ENCODE measurements around the gene SIRT5. TPM values are rescaled to one million over a fixed set of nuclear protein-coding genes. Genes with fewer than 3 reads are reported as not detected.

Gene SIRT5
- total RNA-seq, 1 donor from 2014 or later: 12.4 TPM

DNA sequence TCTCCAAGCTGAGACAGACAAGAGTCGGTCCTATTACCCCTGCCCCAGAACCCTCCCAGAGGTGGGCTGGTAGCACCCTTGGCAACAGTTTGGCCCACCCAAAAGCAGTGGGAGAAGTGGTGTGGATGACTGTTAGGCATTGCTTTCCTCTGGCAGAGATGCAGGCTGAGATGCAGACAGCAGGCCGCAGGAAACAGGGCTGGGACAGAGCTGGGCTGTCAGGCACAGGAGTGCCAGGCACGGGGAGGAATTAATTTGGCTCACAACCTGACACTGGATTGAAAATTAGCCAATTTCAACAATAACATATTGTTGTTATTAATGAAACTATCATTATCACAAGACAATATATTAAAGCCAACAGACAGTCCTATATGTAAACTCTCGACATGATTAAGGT lies 15.7 kb upstream of the SIRT5 start:
- ATAC-seq (ENCODE audit: low read depth) (no peak), DNase-seq (no peak)
- H3K36me3 Mint-ChIP-seq (ENCODE audit: low read depth): no peaks in the 10 kb centered on the region
- POLR2A ChIA-PET: interaction anchor here (0.6 kb wide), 1 partner anchor 10 kb away, joined by 15 read pairs; no protein-coding TSS in a partner anchor
- no peak for TF ChIP-seq CTCF (IDR thresholded peaks at IDR 0.05)
- CTCF ChIA-PET: no interaction called here
- H3K4me3 Mint-ChIP-seq: no peak overlapping the region
- peaks cover under 1% of the 10 kb centered on the region for H3K9me3 Mint-ChIP-seq
- intact Hi-C loops (cut with micrococcal nuclease): no loop called here
- H3K27me3 Mint-ChIP-seq: no peaks in the 10 kb centered on the region
- H3K4me1 Mint-ChIP-seq: no peaks in the 10 kb centered on the region
- no peak overlapping the region for H3K27ac Mint-ChIP-seq

DNA sequence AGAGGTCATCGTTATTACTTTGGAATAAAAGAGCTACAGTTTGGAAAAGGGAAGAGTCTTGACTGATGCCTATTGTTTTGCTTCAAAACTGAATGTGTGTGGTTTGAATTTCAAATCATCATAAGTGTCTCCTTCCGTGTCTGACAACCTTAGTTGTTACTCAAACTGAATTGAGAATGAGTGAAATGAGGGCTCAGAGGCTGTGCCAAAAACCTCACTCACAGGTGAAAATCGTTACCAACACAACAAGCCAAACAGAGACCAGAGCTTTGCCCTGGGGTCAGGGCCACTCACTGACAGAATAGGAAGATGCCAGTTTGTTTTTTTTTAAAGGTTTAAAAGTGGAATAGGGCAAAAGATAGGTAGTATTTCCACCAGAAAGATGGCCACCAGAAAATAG lies 15.2 kb upstream of the SIRT5 start:
- ChIA-PET CTCF (no interaction called here), POLR2A (no interaction called here)
- Mint-ChIP-seq H3K27me3 (no peaks in the 10 kb centered on the region), H3K9me3 (no peaks in the 10 kb centered on the region), H3K27ac (no peak overlapping the region), H3K36me3 (ENCODE audit: low read depth) (no peaks in the 10 kb centered on the region), H3K4me3 (no peak overlapping the region), H3K4me1 (no peaks in the 10 kb centered on the region)
- no peak for DNase-seq
- intact Hi-C loops (cut with micrococcal nuclease): no loop called here
- no peak for ATAC-seq (ENCODE audit: low read depth)
- no peak for TF ChIP-seq CTCF (IDR thresholded peaks at IDR 0.05)

DNA sequence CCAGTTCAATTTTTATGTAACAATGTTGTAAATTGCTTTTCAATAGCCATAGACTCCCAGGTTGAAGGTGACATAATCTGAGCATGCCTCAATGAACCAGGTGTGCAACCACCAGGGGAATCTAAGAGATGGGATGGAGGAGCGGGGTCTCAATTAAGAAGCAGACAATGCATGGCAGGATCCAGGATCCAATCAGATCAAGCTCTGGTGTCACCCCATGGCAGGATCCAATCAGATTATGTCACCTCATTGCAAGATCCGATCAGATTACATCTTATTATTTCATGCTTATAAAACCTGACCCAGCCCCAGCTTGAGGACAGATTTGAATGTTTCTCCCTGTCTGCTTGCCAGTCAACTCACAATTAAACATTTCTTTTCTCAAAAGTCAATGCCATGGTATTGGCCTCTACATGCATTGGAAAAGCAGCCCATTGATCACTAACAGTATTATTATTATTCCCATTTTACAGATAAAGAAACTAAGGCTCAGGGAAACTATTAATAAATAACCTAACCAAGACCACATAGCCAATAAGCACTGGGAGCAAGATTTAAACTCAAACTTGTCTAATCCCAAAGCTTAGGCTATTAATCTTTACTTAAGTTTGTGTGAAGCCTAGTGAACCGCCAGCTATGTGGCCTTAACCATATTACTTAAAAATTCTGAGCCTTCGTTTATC lies 14.3 kb upstream of the SIRT5 start:
- TF ChIP-seq CTCF (IDR thresholded peaks at IDR 0.05): no peak
- intact Hi-C loops (cut with micrococcal nuclease): no loop called here
- POLR2A ChIA-PET: interaction anchor here (2.2 kb wide), 1 partner anchor 15 kb away, joined by 6 read pairs; the partner anchor contains the start of gene SIRT5
- Mint-ChIP-seq H3K36me3 (ENCODE audit: low read depth) (no peaks in the 10 kb centered on the region), H3K4me3 (no peak overlapping the region), H3K27me3 (peaks cover 4% of the 10 kb centered on the region), H3K27ac (no peak overlapping the region), H3K9me3 (no peaks in the 10 kb centered on the region), H3K4me1 (no peaks in the 10 kb centered on the region)
- CTCF ChIA-PET: no interaction called here
- no peak for DNase-seq
- no peak for ATAC-seq (ENCODE audit: low read depth)

DNA sequence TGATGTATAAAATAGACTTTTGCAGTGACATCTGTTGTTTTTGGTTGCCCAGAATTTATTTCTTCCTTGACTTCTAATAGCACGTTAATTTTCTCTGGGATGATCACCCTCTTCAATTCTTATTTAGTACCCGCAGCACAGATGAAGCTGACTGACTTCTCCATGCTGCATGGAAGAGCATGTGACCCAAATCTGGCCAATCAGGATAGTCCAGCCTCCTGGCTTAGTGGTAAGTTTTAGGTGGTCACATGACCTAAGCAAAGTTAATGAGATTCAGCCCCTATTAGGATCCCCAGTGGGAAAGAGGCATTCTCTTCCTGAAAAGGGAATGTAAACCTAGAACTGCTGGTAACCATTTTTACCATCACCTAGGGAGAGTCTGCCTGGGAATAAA lies 13.8 kb upstream of the SIRT5 start:
- H3K36me3 Mint-ChIP-seq (ENCODE audit: low read depth): no peaks in the 10 kb centered on the region
- DNase-seq (no peak), ATAC-seq (ENCODE audit: low read depth) (no peak)
- no peaks in the 10 kb centered on the region for H3K4me1 Mint-ChIP-seq
- ChIA-PET POLR2A (interaction anchor here (2.2 kb wide), 1 partner anchor 14 kb away, joined by 6 read pairs; the partner anchor contains the start of gene SIRT5), CTCF (no interaction called here)
- intact Hi-C loops (cut with micrococcal nuclease): no loop called here
- H3K9me3 Mint-ChIP-seq: no peaks in the 10 kb centered on the region
- TF ChIP-seq CTCF (IDR thresholded peaks at IDR 0.05): no peak
- H3K27ac Mint-ChIP-seq: no peak overlapping the region
- H3K4me3 Mint-ChIP-seq: no peak overlapping the region
- peaks cover 4% of the 10 kb centered on the region for H3K27me3 Mint-ChIP-seq

GRCh38 chr6:13561624-13562267 lies 12.7 kb upstream of the SIRT5 start:
- peaks cover 4% of the 10 kb centered on the region for H3K27me3 Mint-ChIP-seq
- no peak for ATAC-seq (ENCODE audit: low read depth)
- CTCF ChIA-PET: interaction anchor here (1.5 kb wide), 1 partner anchor 12 kb away, joined by 5 read pairs; the partner anchor contains the start of gene SIRT5
- no peaks in the 10 kb centered on the region for H3K4me1 Mint-ChIP-seq
- intact Hi-C loops (cut with micrococcal nuclease): no loop called here
- DNase-seq: no peak
- POLR2A ChIA-PET: interaction anchor here (0.6 to 2.2 kb wide), 3 partner anchors 8 to 53 kb away, joined by 3 to 10 read pairs (median 6); partner anchors contain the start of genes NOL7 and SIRT5
- no peak for TF ChIP-seq CTCF (IDR thresholded peaks at IDR 0.05)
- H3K36me3 Mint-ChIP-seq (ENCODE audit: low read depth): no peaks in the 10 kb centered on the region
- H3K9me3 Mint-ChIP-seq: no peaks in the 10 kb centered on the region
- H3K27ac Mint-ChIP-seq: no peak overlapping the region
- H3K4me3 Mint-ChIP-seq: no peak overlapping the region

Data from activated B cell treated with CpG ODN at 0.5 μM for 24 hours (primary cell).